Measurements from ENCODE around the gene HBG1. TPM values are rescaled to one million over a fixed set of nuclear protein-coding genes. Genes with fewer than 3 reads are reported as not detected.

Gene HBG1
- total RNA-seq, 1 experiment from 2014 or later: not detected

GRCh38 chr11:5234381-5234834 is 15.2 kb downstream of the HBG1 start, which contains the start of gene HBD:
Gene HBD (minus strand): TSS chr11:5234483. CDS start chr11:5234433, 50 bp downstream.
- Histone ChIP-seq H3K36me3 (ENCODE audit: low read depth, low read length) (no peaks in the 10 kb centered on the region), H3K4me3 (ENCODE audit: low read length) (no peak within 1 kb of the TSS), H3K9ac (ENCODE audit: low read length) (no peak within 1 kb of the TSS), H3K4me2 (ENCODE audit: low read length) (no peak within 1 kb of the TSS), H4K20me1 (ENCODE audit: low read length) (no peaks in the 10 kb centered on the region), H2AFZ (ENCODE audit: low read length) (no peak within 1 kb of the TSS), H3K4me1 (ENCODE audit: insufficient read depth, low read length) (no peaks in the 10 kb centered on the region), H3K27ac (ENCODE audit: low read length) (no peak within 1 kb of the TSS), H3F3A (ENCODE audit: low read length, unreplicated experiment) (no peaks in the 10 kb centered on the region), H3K9me3 (ENCODE audit: low read length) (no peaks in the 10 kb centered on the region), H3K79me2 (ENCODE audit: low read length) (no peaks in the 10 kb centered on the region), H3K27me3 (ENCODE audit: low read length) (no peaks in the 10 kb centered on the region), H3K9me2 (replicated peaks; ENCODE audit: low read length) (no peaks in the 10 kb centered on the region)
- POLR2A ChIA-PET (ENCODE audit: unreplicated experiment): no interaction called here
- intact Hi-C loops (cut with micrococcal nuclease): no loop called here
- BruUV-seq (replicated peaks): no TSS peak
- DNase-seq: no peak
- no peak for ATAC-seq
- no peak for TF ChIP-seq CTCF (conservative IDR thresholded peaks at IDR 0.05; ENCODE audit: low read depth, low read length)
- CTCF ChIA-PET: no interaction called here

GRCh38 chr11:5233307-5233706 is 16.4 kb downstream of the HBG1 start:
- no peak for ATAC-seq
- Histone ChIP-seq H3K36me3 (ENCODE audit: low read depth, low read length) (no peaks in the 10 kb centered on the region), H4K20me1 (ENCODE audit: low read length) (no peaks in the 10 kb centered on the region), H3F3A (ENCODE audit: low read length, unreplicated experiment) (no peaks in the 10 kb centered on the region), H3K4me2 (ENCODE audit: low read length) (no peak overlapping the region), H3K4me3 (ENCODE audit: low read length) (no peak overlapping the region), H3K79me2 (ENCODE audit: low read length) (no peaks in the 10 kb centered on the region), H3K9me3 (ENCODE audit: low read length) (no peaks in the 10 kb centered on the region), H3K27ac (ENCODE audit: low read length) (no peak overlapping the region), H3K9me2 (replicated peaks; ENCODE audit: low read length) (no peaks in the 10 kb centered on the region), H3K9ac (ENCODE audit: low read length) (no peak overlapping the region), H3K4me1 (ENCODE audit: insufficient read depth, low read length) (no peaks in the 10 kb centered on the region), H2AFZ (ENCODE audit: low read length) (no peak overlapping the region), H3K27me3 (ENCODE audit: low read length) (no peaks in the 10 kb centered on the region)
- no peak for DNase-seq
- POLR2A ChIA-PET (ENCODE audit: unreplicated experiment): no interaction called here
- TF ChIP-seq CTCF (conservative IDR thresholded peaks at IDR 0.05; ENCODE audit: low read depth, low read length): no peak
- intact Hi-C loops (cut with micrococcal nuclease): no loop called here
- BruUV-seq (replicated peaks): no TSS peak
- CTCF ChIA-PET: no interaction called here

GRCh38 chr11:5232821-5233220 is 16.8 kb downstream of the HBG1 start:
- BruUV-seq (replicated peaks): no TSS peak
- H3F3A ChIP-seq (ENCODE audit: low read length, unreplicated experiment): no peaks in the 10 kb centered on the region
- H3K4me3 ChIP-seq (ENCODE audit: low read length): no peak overlapping the region
- H3K79me2 ChIP-seq (ENCODE audit: low read length): no peaks in the 10 kb centered on the region
- no peak for DNase-seq
- H3K27ac ChIP-seq (ENCODE audit: low read length): no peak overlapping the region
- H3K36me3 ChIP-seq (ENCODE audit: low read depth, low read length): no peaks in the 10 kb centered on the region
- no peaks in the 10 kb centered on the region for H3K9me3 ChIP-seq (ENCODE audit: low read length)
- no peaks in the 10 kb centered on the region for H3K9me2 ChIP-seq (replicated peaks; ENCODE audit: low read length)
- no peak overlapping the region for H3K4me2 ChIP-seq (ENCODE audit: low read length)
- H2AFZ ChIP-seq (ENCODE audit: low read length): no peak overlapping the region
- TF ChIP-seq EZH2 (IDR thresholded peaks at IDR 0.05; ENCODE audit: low read length, unreplicated experiment) (no peak), EZH2phosphoT487 (IDR thresholded peaks at IDR 0.05; ENCODE audit: borderline replicate concordance, low read length) (no peak), CTCF (conservative IDR thresholded peaks at IDR 0.05; ENCODE audit: low read depth, low read length) (no peak)
- ChIA-PET CTCF (no interaction called here), POLR2A (ENCODE audit: unreplicated experiment) (no interaction called here)
- no peaks in the 10 kb centered on the region for H4K20me1 ChIP-seq (ENCODE audit: low read length)
- H3K9ac ChIP-seq (ENCODE audit: low read length): no peak overlapping the region
- intact Hi-C loops (cut with micrococcal nuclease): no loop called here
- no peaks in the 10 kb centered on the region for H3K4me1 ChIP-seq (ENCODE audit: insufficient read depth, low read length)
- H3K27me3 ChIP-seq (ENCODE audit: low read length): no peaks in the 10 kb centered on the region
- no peak for ATAC-seq
